GM18858 (cell line): ENCODE data around the gene KEAP1.
"Not testable (repeated sequence)": the region's sequence is repeated elsewhere in the genome, so short reads cannot be mapped to it uniquely, and the experiment has no call there.

Experiments used
- ATAC-seq: cut with Tn5 transposase; IDR thresholded peaks from one replicate; pipeline ENCODE4 v1.9.1; 2021; ENCODE audit not compliant: unreplicated experiment

KEAP1 gene

DNA sequence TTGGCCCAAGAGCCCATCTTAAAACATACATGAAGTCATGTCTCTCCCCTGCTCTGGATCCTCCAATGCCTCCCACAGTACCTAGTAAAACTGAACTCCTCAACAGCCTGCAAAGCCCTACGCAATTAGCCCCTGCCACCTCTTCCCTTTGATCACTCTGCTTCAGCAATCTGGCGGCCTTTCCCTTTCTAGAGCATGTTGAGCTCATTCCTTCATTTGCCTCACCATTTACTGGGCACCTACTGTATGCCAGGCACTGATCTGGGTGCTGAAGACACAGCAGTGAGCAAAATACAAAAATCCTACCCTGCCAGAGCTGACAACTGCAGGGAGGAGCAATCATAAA lies 2.9 kb downstream of the KEAP1 start:
- no peak for ATAC-seq

GRCh38 chr19:10499550-10500246 lies 3.5 kb downstream of the KEAP1 start:
- ATAC-seq: no peak

DNA sequence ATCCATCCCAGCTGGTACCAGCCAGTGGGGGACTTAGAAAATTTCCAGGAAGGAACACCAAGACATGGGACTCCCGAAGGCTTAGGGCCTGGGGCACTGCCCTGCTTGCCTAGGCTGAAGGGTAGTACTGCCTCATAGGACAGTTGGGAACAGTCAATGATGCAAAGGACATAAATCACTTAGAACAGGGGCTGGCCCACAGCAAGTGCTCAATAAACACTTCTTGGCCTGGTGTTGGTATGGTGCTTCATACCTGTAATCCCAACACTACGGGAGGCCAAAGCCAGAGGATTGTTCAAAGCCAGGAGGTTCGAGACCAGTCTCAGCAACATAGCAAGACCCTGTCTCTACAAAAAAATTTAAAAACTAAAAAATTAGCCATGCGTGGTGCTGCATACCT lies 5.8 kb downstream of the KEAP1 start:
- no peak for ATAC-seq

- no peak for ATAC-seq
These were observed 11.6 kb downstream of the KEAP1 start for GRCh38 chr19:10491472-10492047.

DNA sequence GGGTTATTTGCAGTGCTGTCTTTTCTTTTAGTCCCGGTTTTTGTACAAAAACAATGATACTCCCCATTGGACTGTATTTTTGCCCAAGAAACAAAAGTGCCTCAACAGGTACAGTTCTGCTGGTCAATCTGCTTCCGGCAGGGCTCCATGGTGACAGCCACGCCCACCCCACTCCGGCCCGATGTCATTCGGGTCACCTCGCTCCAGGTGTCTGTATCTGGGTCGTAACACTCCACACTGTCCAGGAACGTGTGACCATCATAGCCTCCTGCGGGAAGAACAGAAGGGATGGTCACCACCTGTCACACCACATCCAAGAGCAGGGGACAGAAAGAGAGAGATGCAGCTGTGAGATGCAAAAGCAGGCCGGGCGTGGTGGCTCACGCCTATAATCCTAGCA lies 16.6 kb downstream of the KEAP1 start:
- no peak for ATAC-seq

DNA sequence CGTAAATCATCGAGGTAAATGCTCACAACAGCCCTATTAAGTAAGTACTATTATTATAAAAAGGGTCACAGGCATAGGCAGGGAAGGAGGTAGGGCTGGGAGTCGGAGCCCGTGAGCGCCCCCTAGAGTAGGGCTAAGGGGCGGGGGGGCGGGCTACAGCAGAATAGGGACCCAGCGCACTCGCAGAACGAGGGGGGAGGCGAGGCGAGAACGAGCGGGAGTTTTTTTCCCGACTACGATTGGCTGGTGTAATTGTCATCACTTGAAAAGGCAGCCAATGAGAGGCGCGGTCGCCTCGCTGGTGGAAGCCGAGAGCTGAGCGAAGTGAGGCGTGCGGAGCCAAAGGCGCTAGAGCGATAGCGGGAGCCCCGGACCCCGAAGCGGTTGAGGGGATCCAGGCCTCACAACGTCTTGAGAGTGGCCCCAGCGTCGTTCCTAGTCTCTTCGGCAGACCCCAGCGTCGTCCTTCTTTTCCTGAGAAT lies 24.2 kb downstream of the KEAP1 start:
- no peak for ATAC-seq

- ATAC-seq: no peak
These were observed 24.7 kb downstream of the KEAP1 start for GRCh38 chr19:10478476-10478875.

DNA sequence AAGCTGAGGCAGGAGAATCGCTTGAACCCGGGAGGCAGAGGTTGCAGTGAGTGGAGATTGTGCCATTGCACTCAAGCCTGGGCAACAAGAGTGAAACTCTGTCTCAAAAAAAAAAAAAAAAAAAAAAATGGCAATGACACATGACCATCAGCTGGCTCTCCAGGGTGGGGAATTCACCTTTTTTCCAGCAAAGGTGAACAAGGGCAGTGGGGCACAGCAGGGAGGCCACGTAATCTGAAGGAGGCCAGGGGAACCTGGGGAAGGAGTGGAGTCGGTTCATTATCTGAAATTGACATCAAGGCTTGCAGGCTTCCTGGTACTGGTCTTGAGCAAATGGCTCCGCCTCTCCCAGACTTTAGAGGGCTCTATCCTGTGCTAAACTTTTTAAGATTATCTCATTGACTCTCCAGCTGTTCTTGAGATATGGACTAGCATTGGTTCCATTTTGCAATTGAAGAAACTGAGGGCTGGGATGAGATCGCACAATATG lies 28.1 kb downstream of the KEAP1 start:
- no peak for ATAC-seq

DNA sequence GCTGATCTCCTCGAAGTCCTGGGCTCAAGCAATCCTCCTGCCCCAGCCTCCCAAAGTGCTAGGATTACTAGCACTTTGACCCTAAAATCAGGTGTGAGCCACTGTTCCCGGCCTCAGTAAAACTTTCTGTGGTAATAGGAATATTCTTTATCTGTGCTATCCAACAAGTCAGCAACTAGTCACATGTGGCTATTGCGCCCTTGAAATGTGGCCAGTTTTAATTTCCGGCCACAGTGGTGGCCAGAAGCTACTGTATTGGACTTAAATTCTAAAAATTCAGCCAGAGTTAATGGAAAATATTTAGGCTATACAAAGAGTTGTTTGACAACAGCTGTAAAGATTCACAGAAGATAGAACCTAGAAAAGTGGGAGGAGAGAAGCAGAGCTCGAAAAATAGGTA lies 30.0 kb downstream of the KEAP1 start:
- no peak for ATAC-seq

DNA sequence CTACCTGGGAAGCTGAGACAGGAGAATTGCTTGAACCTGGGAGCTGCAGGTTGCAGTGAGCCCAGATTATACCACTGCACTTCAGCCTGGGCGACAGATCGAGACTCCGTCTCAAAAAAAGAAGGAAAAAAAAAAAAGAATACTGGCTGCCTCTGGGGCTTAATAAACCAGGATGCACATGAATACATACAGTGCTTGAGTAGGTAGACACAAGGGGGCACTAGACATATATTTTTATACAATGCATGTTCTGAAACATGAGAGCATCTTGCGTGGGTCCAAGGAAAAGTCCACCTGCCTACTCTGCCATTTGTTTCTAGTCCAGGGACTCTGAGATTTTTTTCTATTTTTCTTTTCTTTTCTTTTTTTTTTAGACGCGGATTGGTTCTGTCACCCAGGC lies 31.2 kb downstream of the KEAP1 start:
- ATAC-seq: no peak

GRCh38 chr19:10468133-10468532 lies 35.0 kb downstream of the KEAP1 start:
- no peak for ATAC-seq

- ATAC-seq: no peak
These were observed 36.0 kb downstream of the KEAP1 start for GRCh38 chr19:10467104-10467706.

GRCh38 chr19:10464456-10464855 lies 38.7 kb downstream of the KEAP1 start:
- no peak for ATAC-seq

DNA sequence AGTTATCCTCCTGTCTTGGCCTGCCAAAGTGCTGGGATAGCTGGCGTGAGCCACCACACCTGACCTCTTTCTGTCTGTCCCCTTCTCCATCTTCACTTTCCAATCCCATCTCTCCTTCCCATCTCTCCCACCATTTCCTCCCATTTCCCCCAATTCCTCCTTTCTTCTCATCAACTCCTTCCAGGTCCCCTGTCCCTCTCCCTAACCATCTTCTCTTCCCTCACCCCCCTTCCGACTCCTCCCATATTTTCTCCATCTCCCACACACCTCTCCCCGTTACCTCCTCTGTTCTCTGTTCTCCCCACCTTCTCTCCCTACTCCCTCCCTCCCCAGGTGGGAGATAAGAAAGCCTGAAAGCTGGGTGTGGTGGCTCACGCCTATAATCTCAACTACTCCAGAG lies 40.6 kb downstream of the KEAP1 start:
- no peak for ATAC-seq

GRCh38 chr19:10462042-10462441 lies 41.1 kb downstream of the KEAP1 start:
- ATAC-seq: not testable (repeated sequence)

GRCh38 chr19:10461047-10461949 lies 41.9 kb downstream of the KEAP1 start:
- ATAC-seq: no peak

GRCh38 chr19:10460714-10461046 lies 42.5 kb downstream of the KEAP1 start:
- no peak for ATAC-seq

DNA sequence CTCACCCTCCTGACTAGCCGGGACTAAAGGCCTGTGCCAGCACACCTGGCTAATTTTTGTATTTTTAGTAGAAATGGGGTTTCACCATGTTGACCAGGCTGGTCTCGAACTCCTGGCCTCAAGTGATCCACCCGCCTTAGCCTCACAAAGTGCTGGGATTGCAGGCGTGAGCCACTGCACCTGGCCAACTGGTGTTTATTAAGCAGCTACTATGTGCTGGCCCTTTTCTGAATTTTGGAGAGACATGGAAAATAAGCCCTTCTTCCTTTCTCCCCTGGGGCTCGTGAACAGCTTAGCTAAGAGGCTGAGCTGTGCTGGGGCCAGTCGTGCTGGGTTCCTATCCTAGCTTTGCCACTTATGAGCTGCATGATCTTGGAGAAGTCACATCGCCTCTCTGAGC lies 44.4 kb downstream of the KEAP1 start:
- not testable (repeated sequence) for ATAC-seq

DNA sequence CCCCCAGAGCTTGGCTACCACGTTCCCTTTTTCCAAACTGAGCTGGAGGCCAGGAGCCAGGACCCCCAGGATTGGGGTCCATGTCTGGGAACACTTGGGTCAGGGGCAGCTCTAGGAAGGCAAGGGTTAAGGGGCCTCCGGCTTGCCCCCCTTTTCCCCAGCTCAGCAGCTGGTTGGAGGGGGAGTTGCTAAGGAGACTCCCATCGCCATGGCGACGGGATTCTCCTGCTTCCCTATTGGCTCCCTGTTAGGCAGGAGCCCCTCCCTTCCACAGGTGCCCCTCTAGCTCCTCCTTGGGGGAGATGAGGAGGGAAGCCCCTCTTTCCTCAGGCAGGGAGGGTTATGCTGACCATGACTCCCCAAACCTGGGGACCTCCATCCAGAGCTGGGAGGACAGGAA lies 48.9 kb downstream of the KEAP1 start:
- ATAC-seq: no peak

DNA sequence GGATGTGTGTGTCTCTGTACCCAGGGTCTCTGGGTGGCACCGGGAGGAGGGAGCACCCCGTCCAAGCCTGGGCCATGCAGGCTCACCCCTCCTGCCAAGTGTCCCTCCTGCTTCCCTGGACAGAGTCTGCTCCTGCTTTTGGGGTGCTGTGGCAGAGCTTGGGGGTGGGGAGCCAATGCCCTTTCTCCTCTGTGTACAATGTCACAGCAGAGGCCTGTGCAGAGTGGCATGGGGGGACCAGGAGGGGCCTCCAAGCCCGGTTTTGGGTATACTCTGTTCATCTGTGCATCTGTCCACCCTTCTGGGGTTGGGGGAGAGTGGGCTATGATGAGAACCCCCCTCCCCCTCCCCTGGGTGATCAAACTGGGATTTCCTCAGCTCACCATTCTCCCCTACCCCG lies 49.3 kb downstream of the KEAP1 start:
- ATAC-seq: no peak
